NCI-H2196 (cell line): ENCODE measurements around the gene CELF5.

Source experiments
- DNase-seq: peaks from one replicate; lab custom pipeline; 2025; ENCODE audit not compliant: unreplicated experiment; lab: John Stamatoyannopoulos, UW

Gene CELF5

GRCh38 chr19:3270902-3271301, 46.4 kb downstream of the CELF5 start:
- DNase-seq, result peak; percentile 93

GRCh38 chr19:3272401-3272931, 48.0 kb downstream of the CELF5 start:
- DNase-seq, result no peak

GRCh38 chr19:3272952-3273351, 48.5 kb downstream of the CELF5 start:
- no peak for DNase-seq

GRCh38 chr19:3274245-3274941, 49.9 kb downstream of the CELF5 start:
- DNase-seq, result no peak

GRCh38 chr19:3274942-3275582, 50.6 kb downstream of the CELF5 start:
- DNase-seq, result no peak

- peak; percentile 95 for DNase-seq
Observed at GRCh38 chr19:3275583-3276340, 51.3 kb downstream of the CELF5 start.

- DNase-seq, result peak; percentile 95
Observed at GRCh38 chr19:3276341-3276799, 51.9 kb downstream of the CELF5 start.

- DNase-seq, result no peak
Observed at GRCh38 chr19:3277649-3278048, 53.2 kb downstream of the CELF5 start.

GRCh38 chr19:3278294-3278693, 53.8 kb downstream of the CELF5 start:
- no peak for DNase-seq

- no peak for DNase-seq
Observed at GRCh38 chr19:3278749-3279148, 54.3 kb downstream of the CELF5 start.

GRCh38 chr19:3279306-3279705, 54.8 kb downstream of the CELF5 start:
- DNase-seq, result no peak

- no peak for DNase-seq
Observed at GRCh38 chr19:3281026-3281425, 56.6 kb downstream of the CELF5 start.

- DNase-seq, result no peak
Observed at GRCh38 chr19:3282155-3282554, 57.7 kb downstream of the CELF5 start.

GRCh38 chr19:3282564-3282963, 58.1 kb downstream of the CELF5 start:
- DNase-seq, result no peak

GRCh38 chr19:3283246-3283751, 58.8 kb downstream of the CELF5 start:
- DNase-seq, result no peak

- no peak for DNase-seq
Observed at GRCh38 chr19:3283886-3284657, 59.6 kb downstream of the CELF5 start.

- peak; percentile 87 for DNase-seq
Observed at GRCh38 chr19:3284759-3285646, 60.5 kb downstream of the CELF5 start.

- DNase-seq, result no peak
Observed at GRCh38 chr19:3285647-3286176, 61.3 kb downstream of the CELF5 start.

GRCh38 chr19:3287814-3288213, 63.4 kb downstream of the CELF5 start:
- no peak for DNase-seq
